OCI-LY3 (cell line): ENCODE results near the gene ZFPL1.

Experiments
- CTCF ChIP-seq: fragments of 200-600, 300-600 bp; sonication (generic); IDR thresholded peaks from 2 replicates; pipeline ENCODE4 v1.5.1; 2014; ENCODE audit warnings: antibody characterized with exemption, low read length, low read depth
- EZH2phosphoT487 ChIP-seq: fragments of 200-600 bp; shearing (Covaris generic); IDR thresholded peaks from 2 replicates; pipeline ENCODE4 v1.6.1; 2018; ENCODE audit warnings: antibody characterized with exemption, mixed run types, low read depth

GRCh38 chr11:65132988-65133700, 49.1 kb downstream of the ZFPL1 start:
- no peak for TF ChIP-seq CTCF
- TF ChIP-seq EZH2phosphoT487 = no peak
